NCI-H1105 treated with DMSO at 0.1 percent for 48 hours (cell line): ENCODE data around the gene SLC1A5.

Source experiments
- DNase-seq: peaks from one replicate; lab custom pipeline; 2025; lab: John Stamatoyannopoulos, UW

SLC1A5 gene

DNA sequence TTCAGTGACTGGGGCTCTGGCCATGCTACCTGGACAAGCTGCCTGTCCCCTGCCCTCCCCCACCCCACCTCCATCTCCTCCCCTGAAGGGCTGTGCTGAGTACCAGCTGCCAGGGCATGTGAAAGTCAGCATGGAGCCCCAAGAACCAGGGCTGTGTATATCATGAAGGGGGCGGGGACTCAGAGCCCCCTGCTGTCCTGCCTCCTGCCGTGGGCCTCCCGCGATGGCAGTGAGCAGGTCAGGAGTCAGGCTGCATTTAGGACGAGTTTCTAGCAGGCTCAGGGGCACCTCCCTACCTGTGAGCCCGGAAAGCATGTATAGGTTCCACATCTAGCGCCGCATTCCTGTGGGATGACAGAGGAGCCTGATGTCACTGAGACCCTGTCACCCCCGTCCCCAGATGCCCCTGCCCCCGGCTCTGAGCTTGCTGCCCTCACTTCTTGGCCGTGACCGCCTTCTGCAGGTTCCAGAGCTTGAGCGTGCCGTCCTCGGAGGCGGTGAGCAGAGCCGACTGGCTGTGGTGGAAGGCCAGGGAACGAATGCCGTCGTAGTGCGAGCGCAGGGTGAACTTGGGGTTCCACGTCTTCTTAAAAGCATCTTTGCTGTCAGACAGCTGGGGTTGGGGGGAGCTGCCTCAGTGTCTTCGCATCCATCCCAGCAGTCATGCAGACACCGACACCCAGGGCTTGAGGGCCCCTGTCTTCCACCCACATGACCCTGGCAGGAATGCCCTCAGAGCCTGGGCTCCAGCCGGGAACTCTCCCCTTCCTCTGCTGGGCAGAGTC is 63.2 kb downstream of the SLC1A5 start:
- DNase-seq: no peak
